A673 (cell line): ENCODE data around the gene WLS.

Experiments used
- EZH2 ChIP-seq: fragments of 200-600 bp; sonication (generic); IDR thresholded peaks from 2 replicates; pipeline ENCODE4 v1.6.1; 2017; ENCODE audit warnings: borderline replicate concordance, low read depth, mild to moderate bottlenecking, mixed read lengths, antibody characterized with exemption, low read length; ENCODE audit not compliant: poor library complexity, severe bottlenecking
- TF ChIP-seq, protein P1 (sequence below): fragments of 300-800, 200-600 bp; sonication (generic); conservative IDR thresholded peaks from 2 replicates; pipeline ENCODE4 v1.5.1; 2017; ENCODE audit warnings: low read depth, mild to moderate bottlenecking, antibody characterized with exemption, low read length, moderate library complexity, mixed read lengths

DNA sequence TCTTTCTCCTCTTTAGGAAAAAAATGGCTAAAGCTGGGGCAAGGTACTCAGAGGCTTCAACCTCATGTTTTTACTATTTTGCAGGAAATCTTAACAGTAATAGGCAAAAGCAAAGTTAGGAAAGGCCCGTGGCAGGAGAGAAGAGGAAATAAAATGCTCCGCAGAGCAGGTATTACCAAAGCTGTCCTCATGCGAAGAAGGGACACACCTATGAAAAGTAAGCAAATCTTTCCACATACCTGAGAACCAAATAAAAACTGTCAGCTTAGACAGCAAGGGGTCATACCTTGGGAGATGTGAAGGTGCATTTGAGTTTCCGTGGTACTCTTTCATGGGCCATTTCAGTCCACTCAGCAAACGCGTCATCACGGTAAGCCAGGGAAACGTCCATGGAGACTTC lies 73.5 kb downstream of the WLS start:
- TF ChIP-seq, protein P1, sequence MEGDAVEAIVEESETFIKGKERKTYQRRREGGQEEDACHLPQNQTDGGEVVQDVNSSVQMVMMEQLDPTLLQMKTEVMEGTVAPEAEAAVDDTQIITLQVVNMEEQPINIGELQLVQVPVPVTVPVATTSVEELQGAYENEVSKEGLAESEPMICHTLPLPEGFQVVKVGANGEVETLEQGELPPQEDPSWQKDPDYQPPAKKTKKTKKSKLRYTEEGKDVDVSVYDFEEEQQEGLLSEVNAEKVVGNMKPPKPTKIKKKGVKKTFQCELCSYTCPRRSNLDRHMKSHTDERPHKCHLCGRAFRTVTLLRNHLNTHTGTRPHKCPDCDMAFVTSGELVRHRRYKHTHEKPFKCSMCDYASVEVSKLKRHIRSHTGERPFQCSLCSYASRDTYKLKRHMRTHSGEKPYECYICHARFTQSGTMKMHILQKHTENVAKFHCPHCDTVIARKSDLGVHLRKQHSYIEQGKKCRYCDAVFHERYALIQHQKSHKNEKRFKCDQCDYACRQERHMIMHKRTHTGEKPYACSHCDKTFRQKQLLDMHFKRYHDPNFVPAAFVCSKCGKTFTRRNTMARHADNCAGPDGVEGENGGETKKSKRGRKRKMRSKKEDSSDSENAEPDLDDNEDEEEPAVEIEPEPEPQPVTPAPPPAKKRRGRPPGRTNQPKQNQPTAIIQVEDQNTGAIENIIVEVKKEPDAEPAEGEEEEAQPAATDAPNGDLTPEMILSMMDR = no peak
- no peak for TF ChIP-seq EZH2
